AG04449 (cell line): Measurements from ENCODE around the gene FAM53A.

Source experiments
- CTCF ChIA-PET: fragments of 350-600 bp; formaldehyde crosslinking; extraction: SDS; loops from one replicate; lab custom pipeline; 2021; ENCODE audit warnings: antibody characterized with exemption; lab: Yijun Ruan, JAX
- POLR2A ChIA-PET: fragments of 400-600, 350-600 bp; formaldehyde crosslinking; extraction: SDS; loops from one replicate; lab custom pipeline; 2020; ENCODE audit warnings: antibody characterized with exemption, inconsistent platforms; lab: Yijun Ruan, JAX
- DNase-seq: peaks from one replicate; pipeline ENCODE4 v3.0.0-alpha.2; 2010; ENCODE audit warnings: low read depth, low spot score
- H3K4me3 ChIP-seq: 2 replicates; pipeline ENCODE4 v1.5.1; 2011; ENCODE audit warnings: low read depth, mild to moderate bottlenecking, control low read depth, low read length
- CTCF ChIP-seq: IDR thresholded peaks from one replicate; pipeline ENCODE4 v1.5.1; 2011; ENCODE audit warnings: mild to moderate bottlenecking, moderate library complexity, low read length, control low read depth, inconsistent platforms; ENCODE audit not compliant: insufficient read depth; ENCODE audit errors: missing control alignments

The FAM53A gene

DNA sequence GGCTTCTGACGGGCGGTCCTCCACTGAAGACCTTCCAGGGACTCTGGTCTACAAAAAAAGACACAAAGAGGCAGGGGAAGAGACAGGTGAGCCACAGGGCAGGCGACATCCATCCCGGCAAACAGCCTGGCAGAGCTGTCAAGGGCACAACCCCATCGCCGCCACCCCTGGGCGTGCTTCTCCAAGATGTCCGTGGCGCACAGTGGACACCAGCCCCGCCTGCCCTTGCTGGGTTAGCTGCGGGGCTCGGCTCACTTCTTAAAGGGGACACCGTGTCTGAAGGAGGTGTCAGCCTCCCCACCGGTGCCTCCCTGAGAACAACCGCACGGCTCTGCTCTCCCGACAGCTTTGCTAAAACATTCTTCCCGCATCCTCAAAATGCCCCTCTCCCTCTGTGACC lies 28.4 kb downstream of the FAM53A start:
- no peak for TF ChIP-seq CTCF
- ChIA-PET CTCF (no interaction called here), POLR2A (no interaction called here)
- DNase-seq: no peak
- H3K4me3 ChIP-seq: no peak overlapping the region

GRCh38 chr4:1655081-1655480 lies 29.0 kb downstream of the FAM53A start:
- POLR2A ChIA-PET: no interaction called here
- TF ChIP-seq CTCF: no peak
- no peak for DNase-seq
- CTCF ChIA-PET: no interaction called here
- no peak overlapping the region for H3K4me3 ChIP-seq

GRCh38 chr4:1654216-1654955 lies 29.7 kb downstream of the FAM53A start:
- no peak for DNase-seq
- TF ChIP-seq CTCF: no peak
- no peak overlapping the region for H3K4me3 ChIP-seq
- ChIA-PET CTCF (interaction anchor here (0.6 to 1.7 kb wide), 3 partner anchors 10 to 39 kb away, joined by 3 to 5 read pairs (median 4); no protein-coding TSS in a partner anchor), POLR2A (no interaction called here)

- POLR2A ChIA-PET: no interaction called here
- CTCF ChIA-PET: interaction anchor here (0.6 to 1.7 kb wide), 3 partner anchors 10 to 39 kb away, joined by 3 to 5 read pairs (median 4); no protein-coding TSS in a partner anchor
- DNase-seq: no peak
- no peak for TF ChIP-seq CTCF
- no peak overlapping the region for H3K4me3 ChIP-seq
Observed at GRCh38 chr4:1653776-1654175, 30.3 kb downstream of the FAM53A start.

- CTCF ChIA-PET: no interaction called here
- DNase-seq: no peak
- TF ChIP-seq CTCF: no peak
- POLR2A ChIA-PET: no interaction called here
- H3K4me3 ChIP-seq: no peak overlapping the region
Observed at GRCh38 chr4:1652088-1652487, 32.0 kb downstream of the FAM53A start.

GRCh38 chr4:1651609-1652008 lies 32.5 kb downstream of the FAM53A start:
- TF ChIP-seq CTCF: no peak
- POLR2A ChIA-PET: no interaction called here
- no peak for DNase-seq
- no peak overlapping the region for H3K4me3 ChIP-seq
- CTCF ChIA-PET: no interaction called here
